HepG2 (cell line): Measurements from ENCODE around the gene TNNI3. TPM values are rescaled to one million over a fixed set of nuclear protein-coding genes. Genes with fewer than 3 reads are reported as not detected.

Source experiments
- ARNTL ChIP-seq: sonication (generic); formaldehyde crosslinking; IDR thresholded peaks from 2 replicates; pipeline ENCODE4 v1.4.0; 2020; ENCODE audit warnings: mild to moderate bottlenecking, missing genetic modification reagents
- BHLHE40 ChIP-seq: IDR thresholded peaks from 2 replicates; pipeline ENCODE4 v1.6.1; 2011; ENCODE audit warnings: low read length, improper control_type of control experiment
- BORCS8-MEF2B ChIP-seq: sonication (generic); formaldehyde crosslinking; IDR thresholded peaks from 2 replicates; pipeline ENCODE4 v1.8.0; 2022; ENCODE audit warnings: mild to moderate bottlenecking, missing genetic modification reagents
- ELF1 ChIP-seq: sonication (generic); formaldehyde crosslinking; IDR thresholded peaks from 2 replicates; pipeline ENCODE4 v1.4.0; 2020; ENCODE audit warnings: missing genetic modification reagents
- GTF3A ChIP-seq: sonication (generic); formaldehyde crosslinking; conservative IDR thresholded peaks from 2 replicates; pipeline ENCODE4 v1.4.0; 2020; ENCODE audit warnings: mild to moderate bottlenecking, missing genetic modification reagents
- KAT8 ChIP-seq: IDR thresholded peaks from 2 replicates; pipeline ENCODE4 v1.6.1; 2016; ENCODE audit warnings: missing genetic modification reagents, missing compliant biosample characterization
- KDM4B ChIP-seq: sonication (generic); formaldehyde crosslinking; IDR thresholded peaks from 2 replicates; pipeline ENCODE4 v1.4.0; 2020; ENCODE audit warnings: missing genetic modification reagents
- LCORL ChIP-seq, 2 experiments: fragments of 450-650 bp in 1 of 2; sonication (generic) in 1 of 2; formaldehyde crosslinking in 1 of 2; IDR thresholded peaks; 2 replicates each; pipeline versions ENCODE4 v1.5.0 to v1.6.1; 2017 to 2020; ENCODE audit warnings: antibody characterized with exemption in 1 of 2, missing genetic modification reagents in 1 of 2
- MED1 ChIP-seq: sonication (generic); formaldehyde crosslinking; IDR thresholded peaks from 2 replicates; pipeline ENCODE4 v1.4.0; 2020; ENCODE audit warnings: missing genetic modification reagents
- PLRG1 ChIP-seq: fragments of 450-650 bp; conservative IDR thresholded peaks from 2 replicates; pipeline ENCODE4 v1.6.1; 2016
- SNAI1 ChIP-seq: sonication (generic); formaldehyde crosslinking; IDR thresholded peaks from 2 replicates; pipeline ENCODE4 v1.5.0; 2020; ENCODE audit warnings: mild to moderate bottlenecking, missing genetic modification reagents, borderline replicate concordance
- SNRNP70 ChIP-seq: fragments of 200-400 bp; formaldehyde crosslinking; IDR thresholded peaks from 2 replicates; pipeline ENCODE4 v1.6.1; 2017; ENCODE audit warnings: mild to moderate bottlenecking, low read depth, low read length, moderate library complexity
- ZIK1 ChIP-seq: sonication (generic); formaldehyde crosslinking; IDR thresholded peaks from 2 replicates; pipeline ENCODE4 v1.5.0; 2020; ENCODE audit warnings: mild to moderate bottlenecking, low read depth, missing genetic modification reagents, borderline replicate concordance
- ZNF709 ChIP-seq: sonication (generic); formaldehyde crosslinking; IDR thresholded peaks from 2 replicates; pipeline ENCODE4 v1.5.0; 2020; ENCODE audit warnings: mild to moderate bottlenecking, missing genetic modification reagents
- ZNF790 ChIP-seq: sonication (generic); formaldehyde crosslinking; IDR thresholded peaks from 2 replicates; pipeline ENCODE4 v1.8.0; 2022; ENCODE audit warnings: missing genetic modification reagents, mild to moderate bottlenecking, borderline replicate concordance
- ZSCAN29 ChIP-seq: sonication (generic); formaldehyde crosslinking; conservative IDR thresholded peaks from 2 replicates; pipeline ENCODE4 v1.4.0; 2020; ENCODE audit warnings: mild to moderate bottlenecking, missing genetic modification reagents
- polyA plus RNA-seq, 8 experiments: library from polyadenylated mRNA; depleted of rRNA in 3 of 8; stranded (reverse) in 7 of 8; unstranded in 1 of 8; fragments of >200 nt; fragmentation: Illumina TruSeq in 4 of 8; extraction: Trizol in 4 of 8; gene quantifications; 2 replicates each; pipeline versions ENCODE4 v1.2.1 to v1.2.3, GENCODE V29; 2011 to 2016; ENCODE audit warnings: low read depth in 4 of 8, missing spikeins in 1 of 8, mixed read lengths in 1 of 8; ENCODE audit not compliant: insufficient read depth in 1 of 8
- total RNA-seq, 5 experiments: library from RNA; depleted of rRNA; stranded (reverse); fragments of >200 nt; fragmentation: Illumina TruSeq; extraction: Trizol; gene quantifications; 2 replicates each; pipeline ENCODE4 v1.2.3, GENCODE V29; 2016; ENCODE audit warnings: low read depth in 1 of 5
- TF ChIP-seq, protein P1 (sequence below): IDR thresholded peaks from 2 replicates; pipeline ENCODE4 v1.6.1; 2018; ENCODE audit warnings: missing genetic modification reagents, mild to moderate bottlenecking, missing compliant biosample characterization
- TF ChIP-seq, protein P2 (sequence below): sonication (generic); formaldehyde crosslinking; IDR thresholded peaks from 2 replicates; pipeline ENCODE4 v1.5.1; 2020; ENCODE audit warnings: missing genetic modification reagents, mild to moderate bottlenecking, borderline replicate concordance
- TF ChIP-seq, protein P3 (sequence below): sonication (generic); formaldehyde crosslinking; IDR thresholded peaks from 2 replicates; pipeline ENCODE4 v1.5.1; 2020; ENCODE audit warnings: missing genetic modification reagents, mild to moderate bottlenecking, borderline replicate concordance
- TF ChIP-seq, protein P4 (sequence below): sonication (generic); formaldehyde crosslinking; IDR thresholded peaks from 2 replicates; pipeline ENCODE4 v1.5.0; 2020; ENCODE audit warnings: mild to moderate bottlenecking, missing genetic modification reagents, borderline replicate concordance

The TNNI3 gene
- total and polyA plus RNA-seq, 2 of the 13 experiments (the other 11 are each of a cell fraction or from before 2014, with no cell fraction given) = 3.5 to 3.7 TPM

DNA sequence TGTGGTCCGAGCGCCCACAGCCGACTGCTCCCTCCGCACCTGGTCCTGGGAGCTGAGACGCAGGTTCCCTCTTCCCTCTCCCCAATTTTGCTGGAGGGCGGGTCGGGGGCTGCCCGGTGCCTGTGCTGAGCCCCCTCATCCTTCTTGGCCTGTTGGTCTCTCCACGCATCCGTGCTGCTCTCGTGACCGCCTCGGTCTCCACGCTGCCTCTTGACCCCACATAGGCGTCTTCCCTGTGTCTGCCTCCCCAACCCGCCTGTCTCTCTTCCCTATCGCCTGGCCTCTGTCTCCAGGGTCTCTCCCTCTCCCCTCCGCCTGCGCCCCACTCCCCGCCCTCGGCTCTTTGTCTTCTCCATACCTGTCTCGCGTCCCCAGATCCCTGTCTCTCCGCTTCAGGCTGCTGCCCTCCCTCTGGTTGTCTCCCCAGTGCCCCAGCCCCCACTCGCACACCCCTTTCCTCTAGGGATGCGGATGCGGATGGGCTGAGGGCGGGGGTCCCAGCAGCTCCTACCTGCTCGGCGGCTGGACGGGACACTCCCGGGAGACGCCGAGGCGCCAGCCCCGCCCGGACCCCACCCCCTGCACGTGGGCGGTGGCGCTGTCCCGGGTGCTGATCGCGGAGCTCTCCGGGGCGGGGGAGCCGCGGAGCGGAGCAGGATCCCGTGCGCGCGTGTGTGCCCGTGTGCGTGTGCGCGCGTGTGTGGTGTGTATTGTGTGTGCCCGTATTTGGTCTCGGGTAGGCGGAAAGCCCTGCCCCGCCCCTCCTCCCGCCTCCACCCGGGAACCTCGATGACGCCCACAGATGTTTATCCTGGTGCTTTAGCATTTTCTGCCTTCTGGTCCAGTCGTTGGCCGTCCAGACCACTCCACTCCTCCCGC, 22.3 kb upstream of the TNNI3 start, which contains the start of gene SYT5 (continued):
- TF ChIP-seq, protein P1, sequence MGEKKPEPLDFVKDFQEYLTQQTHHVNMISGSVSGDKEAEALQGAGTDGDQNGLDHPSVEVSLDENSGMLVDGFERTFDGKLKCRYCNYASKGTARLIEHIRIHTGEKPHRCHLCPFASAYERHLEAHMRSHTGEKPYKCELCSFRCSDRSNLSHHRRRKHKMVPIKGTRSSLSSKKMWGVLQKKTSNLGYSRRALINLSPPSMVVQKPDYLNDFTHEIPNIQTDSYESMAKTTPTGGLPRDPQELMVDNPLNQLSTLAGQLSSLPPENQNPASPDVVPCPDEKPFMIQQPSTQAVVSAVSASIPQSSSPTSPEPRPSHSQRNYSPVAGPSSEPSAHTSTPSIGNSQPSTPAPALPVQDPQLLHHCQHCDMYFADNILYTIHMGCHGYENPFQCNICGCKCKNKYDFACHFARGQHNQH (CRISPR knock-in tag) = 0 out of 2 replicates have a peak, but pooled peaks have one; percentile 25
- TF ChIP-seq, protein P2, sequence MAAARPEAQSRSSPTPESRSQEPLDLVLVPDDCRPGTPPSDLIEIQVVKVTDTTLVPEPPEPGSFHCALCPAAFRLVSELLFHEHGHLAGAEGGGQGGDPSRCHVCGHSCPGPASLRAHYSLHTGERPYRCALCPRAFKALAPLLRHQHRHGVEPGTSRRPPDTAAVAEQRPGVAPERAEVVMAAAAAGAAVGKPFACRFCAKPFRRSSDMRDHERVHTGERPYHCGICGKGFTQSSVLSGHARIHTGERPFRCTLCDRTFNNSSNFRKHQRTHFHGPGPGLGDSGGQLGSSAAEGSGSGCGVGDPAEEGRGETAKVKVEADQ = peak; percentile 56; the same call in 1 of the 2 replicates
- TF ChIP-seq MED1 (CRISPR knock-in tag) (no peak), SNRNP70 (no peak), PLRG1 (no peak), ZNF709 (CRISPR knock-in tag) (no peak), ZNF790 (CRISPR knock-in tag) (no peak), BHLHE40 (peak; percentile 84), ELF1 (CRISPR knock-in tag) (no peak), KAT8 (CRISPR knock-in tag) (no peak), ZIK1 (CRISPR knock-in tag) (no peak), ARNTL (CRISPR knock-in tag) (peak; percentile 21; the same call in 1 of the 2 replicates), GTF3A (CRISPR knock-in tag) (no peak), ZSCAN29 (CRISPR knock-in tag) (no peak), SNAI1 (CRISPR knock-in tag) (no peak), LCORL (IDR thresholded peaks at IDR 0.05) (no peak), LCORL (CRISPR knock-in tag; IDR thresholded peaks at IDR 0.05) (peak; percentile 66), BORCS8-MEF2B (peak; percentile 63; the same call in 1 of the 2 replicates), KDM4B (no peak)
- TF ChIP-seq, protein P3, sequence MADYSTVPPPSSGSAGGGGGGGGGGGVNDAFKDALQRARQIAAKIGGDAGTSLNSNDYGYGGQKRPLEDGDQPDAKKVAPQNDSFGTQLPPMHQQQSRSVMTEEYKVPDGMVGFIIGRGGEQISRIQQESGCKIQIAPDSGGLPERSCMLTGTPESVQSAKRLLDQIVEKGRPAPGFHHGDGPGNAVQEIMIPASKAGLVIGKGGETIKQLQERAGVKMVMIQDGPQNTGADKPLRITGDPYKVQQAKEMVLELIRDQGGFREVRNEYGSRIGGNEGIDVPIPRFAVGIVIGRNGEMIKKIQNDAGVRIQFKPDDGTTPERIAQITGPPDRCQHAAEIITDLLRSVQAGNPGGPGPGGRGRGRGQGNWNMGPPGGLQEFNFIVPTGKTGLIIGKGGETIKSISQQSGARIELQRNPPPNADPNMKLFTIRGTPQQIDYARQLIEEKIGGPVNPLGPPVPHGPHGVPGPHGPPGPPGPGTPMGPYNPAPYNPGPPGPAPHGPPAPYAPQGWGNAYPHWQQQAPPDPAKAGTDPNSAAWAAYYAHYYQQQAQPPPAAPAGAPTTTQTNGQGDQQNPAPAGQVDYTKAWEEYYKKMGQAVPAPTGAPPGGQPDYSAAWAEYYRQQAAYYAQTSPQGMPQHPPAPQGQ = no peak
- TF ChIP-seq, protein P4, sequence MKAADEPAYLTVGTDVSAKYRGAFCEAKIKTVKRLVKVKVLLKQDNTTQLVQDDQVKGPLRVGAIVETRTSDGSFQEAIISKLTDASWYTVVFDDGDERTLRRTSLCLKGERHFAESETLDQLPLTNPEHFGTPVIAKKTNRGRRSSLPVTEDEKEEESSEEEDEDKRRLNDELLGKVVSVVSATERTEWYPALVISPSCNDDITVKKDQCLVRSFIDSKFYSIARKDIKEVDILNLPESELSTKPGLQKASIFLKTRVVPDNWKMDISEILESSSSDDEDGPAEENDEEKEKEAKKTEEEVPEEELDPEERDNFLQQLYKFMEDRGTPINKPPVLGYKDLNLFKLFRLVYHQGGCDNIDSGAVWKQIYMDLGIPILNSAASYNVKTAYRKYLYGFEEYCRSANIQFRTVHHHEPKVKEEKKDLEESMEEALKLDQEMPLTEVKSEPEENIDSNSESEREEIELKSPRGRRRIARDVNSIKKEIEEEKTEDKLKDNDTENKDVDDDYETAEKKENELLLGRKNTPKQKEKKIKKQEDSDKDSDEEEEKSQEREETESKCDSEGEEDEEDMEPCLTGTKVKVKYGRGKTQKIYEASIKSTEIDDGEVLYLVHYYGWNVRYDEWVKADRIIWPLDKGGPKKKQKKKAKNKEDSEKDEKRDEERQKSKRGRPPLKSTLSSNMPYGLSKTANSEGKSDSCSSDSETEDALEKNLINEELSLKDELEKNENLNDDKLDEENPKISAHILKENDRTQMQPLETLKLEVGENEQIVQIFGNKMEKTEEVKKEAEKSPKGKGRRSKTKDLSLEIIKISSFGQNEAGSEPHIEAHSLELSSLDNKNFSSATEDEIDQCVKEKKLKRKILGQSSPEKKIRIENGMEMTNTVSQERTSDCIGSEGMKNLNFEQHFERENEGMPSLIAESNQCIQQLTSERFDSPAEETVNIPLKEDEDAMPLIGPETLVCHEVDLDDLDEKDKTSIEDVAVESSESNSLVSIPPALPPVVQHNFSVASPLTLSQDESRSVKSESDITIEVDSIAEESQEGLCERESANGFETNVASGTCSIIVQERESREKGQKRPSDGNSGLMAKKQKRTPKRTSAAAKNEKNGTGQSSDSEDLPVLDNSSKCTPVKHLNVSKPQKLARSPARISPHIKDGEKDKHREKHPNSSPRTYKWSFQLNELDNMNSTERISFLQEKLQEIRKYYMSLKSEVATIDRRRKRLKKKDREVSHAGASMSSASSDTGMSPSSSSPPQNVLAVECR (CRISPR knock-in tag) = peak; percentile 69; the same call in 1 of the 2 replicates
